Measurements from ENCODE around the gene ANO9. TPM values are rescaled to one million over a fixed set of nuclear protein-coding genes. Genes with fewer than 3 reads are reported as not detected.
A peak's percentile ranks its signal among the peaks of the same experiment; 100 is the strongest.
"Not testable (repeated sequence)": the region's sequence is repeated elsewhere in the genome, so short reads cannot be mapped to it uniquely, and the experiment has no call there.

Gene ANO9
- total RNA-seq, 1 donor from 2014 or later, result 1.3 TPM

DNA sequence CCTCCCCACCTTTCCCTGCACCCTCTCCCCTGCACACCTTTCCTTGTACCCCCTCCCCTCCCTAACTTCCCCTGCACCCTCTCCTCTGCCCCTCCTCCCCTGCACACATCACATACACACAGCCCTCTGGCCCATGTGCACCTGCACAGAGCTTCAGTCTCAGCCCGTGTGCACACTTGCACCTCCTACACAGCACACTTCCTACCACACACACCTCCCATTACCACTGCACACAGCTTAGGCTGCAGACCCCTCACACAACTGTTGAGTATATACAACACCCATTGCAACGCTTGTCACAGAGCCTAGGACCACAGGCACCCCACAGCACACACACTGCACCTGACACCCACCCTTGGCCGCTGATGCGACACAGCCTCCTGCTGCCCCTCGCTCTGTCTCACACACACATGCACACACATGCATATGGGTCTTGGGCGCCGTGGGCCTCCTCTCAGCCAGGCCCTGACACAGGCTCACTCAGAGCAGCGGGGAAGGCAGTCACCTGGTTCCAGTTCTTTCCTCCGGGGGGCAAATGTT is 27.4 kb downstream of the ANO9 start:
- Histone ChIP-seq H3K36me3 (no peaks in the 10 kb centered on the region), H2AFZ (replicated peaks) (no peak overlapping the region), H3K79me2 (ENCODE audit: low read depth) (no peaks in the 10 kb centered on the region), H3K4me1 (peaks cover 5% of the 10 kb centered on the region), H3F3A (ENCODE audit: low read depth) (no peaks in the 10 kb centered on the region), H3K9ac (no peak overlapping the region), H3K9me3 (ENCODE audit: low read depth) (no peaks in the 10 kb centered on the region), H3K27me3 (peaks cover 52% of the 10 kb centered on the region), H3K27ac (no peak overlapping the region), H3K4me3 (no peak overlapping the region), H3K4me2 (no peak overlapping the region), H4K20me1 (ENCODE audit: low read depth) (peaks cover 4% of the 10 kb centered on the region)
- Mint-ChIP-seq H3K36me3 (no peaks in the 10 kb centered on the region), H3K9me3 (peaks cover 2% of the 10 kb centered on the region), H3K4me1 (no peaks in the 10 kb centered on the region), H3K27me3 (ENCODE audit: insufficient read depth, low read depth) (peaks cover 40% of the 10 kb centered on the region), H3K4me3 (peak overlapping the region; percentile 49), H3K27ac (no peak overlapping the region)
- TF ChIP-seq EZH2phosphoT487 (IDR thresholded peaks at IDR 0.05), result no peak
- no peak for TF ChIP-seq EZH2 (IDR thresholded peaks at IDR 0.05)
- TF ChIP-seq CTCF (IDR thresholded peaks at IDR 0.05), result no peak
- DNase-seq (ENCODE audit: low spot score), result no peak

DNA sequence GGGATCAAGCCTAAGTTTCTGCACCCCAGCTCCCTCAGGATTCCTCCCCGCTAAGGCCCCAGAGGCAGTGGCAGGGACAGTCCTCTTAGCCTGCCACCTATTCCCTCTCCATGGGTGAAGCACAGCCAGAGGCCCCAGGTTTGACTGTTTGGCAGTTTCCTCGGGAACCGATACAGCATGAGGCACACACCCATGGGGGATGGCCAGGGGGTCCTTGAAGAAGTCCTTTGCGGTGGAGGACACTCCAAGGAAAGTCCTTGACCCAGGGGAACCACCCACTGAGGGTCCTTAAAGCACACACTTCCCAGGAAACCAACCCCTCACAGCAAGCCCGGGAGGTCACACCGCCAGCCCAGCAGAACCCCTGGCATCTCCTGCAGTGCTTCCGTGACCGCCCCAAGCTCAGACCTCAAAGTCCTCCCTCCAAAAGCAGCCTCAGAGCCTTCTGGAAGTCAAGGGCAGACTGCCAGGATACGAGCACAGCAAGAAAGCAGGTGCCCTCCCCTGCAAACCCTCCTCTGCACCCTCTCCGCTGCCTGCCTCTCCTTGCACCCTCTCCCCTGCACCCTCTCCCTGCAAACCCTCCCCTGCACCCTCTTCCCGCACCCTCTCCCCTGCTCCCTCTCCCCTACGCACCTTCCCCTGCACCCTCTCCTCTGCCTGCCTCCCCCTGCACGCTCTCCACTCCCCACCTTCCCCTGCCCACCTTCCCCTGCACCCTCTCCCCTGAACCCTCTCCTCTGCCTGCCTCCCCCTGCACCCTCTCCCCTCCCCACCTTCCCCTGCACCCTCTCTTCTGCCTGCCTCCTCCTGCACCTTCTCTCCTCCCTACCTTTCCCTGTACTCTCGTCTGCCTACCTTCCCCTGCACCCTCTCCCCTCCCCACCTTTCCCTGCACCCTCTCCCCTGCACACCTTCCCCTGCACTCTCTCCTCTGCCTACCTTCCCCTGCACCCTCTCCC is 28.4 kb downstream of the ANO9 start:
- H3K4me1 ChIP-seq, result peaks cover 5% of the 10 kb centered on the region
- no peaks in the 10 kb centered on the region for H3K36me3 ChIP-seq
- Mint-ChIP-seq H3K4me1 (no peaks in the 10 kb centered on the region), H3K27ac (no peak overlapping the region), H3K4me3 (no peak overlapping the region), H3K36me3 (no peaks in the 10 kb centered on the region), H3K9me3 (no peaks in the 10 kb centered on the region), H3K27me3 (ENCODE audit: insufficient read depth, low read depth) (peaks cover 34% of the 10 kb centered on the region)
- TF ChIP-seq EZH2phosphoT487 (IDR thresholded peaks at IDR 0.05) (no peak), CTCF (IDR thresholded peaks at IDR 0.05) (no peak), EZH2 (IDR thresholded peaks at IDR 0.05) (no peak)
- H3F3A ChIP-seq (ENCODE audit: low read depth), result no peaks in the 10 kb centered on the region
- H2AFZ ChIP-seq (replicated peaks), result no peak overlapping the region
- H3K4me2 ChIP-seq, result no peak overlapping the region
- no peak overlapping the region for H3K4me3 ChIP-seq
- no peak overlapping the region for H3K27ac ChIP-seq
- peaks cover 4% of the 10 kb centered on the region for H4K20me1 ChIP-seq (ENCODE audit: low read depth)
- H3K9me3 ChIP-seq (ENCODE audit: low read depth), result no peaks in the 10 kb centered on the region
- H3K9ac ChIP-seq, result no peak overlapping the region
- no peak for DNase-seq (ENCODE audit: low spot score)
- peaks cover 43% of the 10 kb centered on the region for H3K27me3 ChIP-seq
- no peaks in the 10 kb centered on the region for H3K79me2 ChIP-seq (ENCODE audit: low read depth)

GRCh38 chr11:412641-413119 is 29.1 kb downstream of the ANO9 start:
- Histone ChIP-seq H3F3A (ENCODE audit: low read depth) (peaks cover 2% of the 10 kb centered on the region), H3K27ac (no peak overlapping the region), H3K4me3 (no peak overlapping the region), H4K20me1 (ENCODE audit: low read depth) (peaks cover 2% of the 10 kb centered on the region), H2AFZ (replicated peaks) (no peak overlapping the region), H3K9me3 (ENCODE audit: low read depth) (no peaks in the 10 kb centered on the region), H3K4me2 (no peak overlapping the region), H3K9ac (no peak overlapping the region), H3K4me1 (peaks cover 5% of the 10 kb centered on the region), H3K27me3 (peaks cover 43% of the 10 kb centered on the region), H3K36me3 (no peaks in the 10 kb centered on the region), H3K79me2 (ENCODE audit: low read depth) (no peaks in the 10 kb centered on the region)
- no peak for DNase-seq (ENCODE audit: low spot score)
- Mint-ChIP-seq H3K9me3 (no peaks in the 10 kb centered on the region), H3K36me3 (no peaks in the 10 kb centered on the region), H3K4me3 (no peak overlapping the region), H3K4me1 (no peaks in the 10 kb centered on the region), H3K27ac (no peak overlapping the region), H3K27me3 (ENCODE audit: insufficient read depth, low read depth) (peaks cover 31% of the 10 kb centered on the region)
- TF ChIP-seq EZH2 (IDR thresholded peaks at IDR 0.05), result no peak
- TF ChIP-seq CTCF (IDR thresholded peaks at IDR 0.05), result no peak
- TF ChIP-seq EZH2phosphoT487 (IDR thresholded peaks at IDR 0.05), result no peak

DNA sequence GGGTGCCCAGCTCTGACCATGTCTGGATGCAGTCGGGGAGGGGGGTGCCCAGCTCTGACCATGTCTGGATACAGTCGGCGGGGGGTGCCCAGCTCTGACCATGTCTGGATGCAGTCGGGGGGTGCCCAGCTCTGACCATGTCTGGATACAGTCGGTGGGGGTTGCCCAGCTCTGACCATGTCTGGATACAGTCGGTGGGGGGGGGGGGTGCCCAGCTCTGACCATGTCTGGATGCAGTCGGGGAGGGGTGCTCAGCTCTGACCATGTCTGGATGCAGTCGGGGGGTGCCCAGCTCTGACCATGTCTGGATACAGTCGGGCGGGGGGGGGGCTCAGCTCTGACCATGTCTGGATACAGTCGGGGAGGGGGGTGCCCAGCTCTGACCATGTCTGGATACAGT is 30.3 kb downstream of the ANO9 start:
- not testable (repeated sequence) for H3K27ac Mint-ChIP-seq; H3K36me3 Mint-ChIP-seq; H3K4me1 Mint-ChIP-seq; H3F3A ChIP-seq (ENCODE audit: low read depth); H3K36me3 ChIP-seq; H3K9me3 ChIP-seq (ENCODE audit: low read depth); H3K27ac ChIP-seq; H3K4me2 ChIP-seq; H3K79me2 ChIP-seq (ENCODE audit: low read depth); H3K9ac ChIP-seq; H2AFZ ChIP-seq (replicated peaks); H3K4me3 Mint-ChIP-seq; H4K20me1 ChIP-seq (ENCODE audit: low read depth); H3K4me3 ChIP-seq; H3K9me3 Mint-ChIP-seq; DNase-seq (ENCODE audit: low spot score); H3K4me1 ChIP-seq
- H3K27me3 Mint-ChIP-seq (ENCODE audit: insufficient read depth, low read depth), result peaks cover 29% of the 10 kb centered on the region
- peaks cover 40% of the 10 kb centered on the region for H3K27me3 ChIP-seq

- H3K36me3 ChIP-seq; DNase-seq (ENCODE audit: low spot score); H3K4me1 Mint-ChIP-seq; H3K9me3 ChIP-seq (ENCODE audit: low read depth); H3K79me2 ChIP-seq (ENCODE audit: low read depth); H4K20me1 ChIP-seq (ENCODE audit: low read depth); H3K27ac Mint-ChIP-seq; H3K9me3 Mint-ChIP-seq; H3K4me2 ChIP-seq; H3K4me3 Mint-ChIP-seq; H3F3A ChIP-seq (ENCODE audit: low read depth); H3K27ac ChIP-seq; H2AFZ ChIP-seq (replicated peaks); H3K9ac ChIP-seq; H3K4me3 ChIP-seq; H3K36me3 Mint-ChIP-seq; H3K4me1 ChIP-seq: not testable (repeated sequence)
- peaks cover 24% of the 10 kb centered on the region for H3K27me3 Mint-ChIP-seq (ENCODE audit: insufficient read depth, low read depth)
- peaks cover 33% of the 10 kb centered on the region for H3K27me3 ChIP-seq
Observed at GRCh38 chr11:410711-411110, 31.1 kb downstream of the ANO9 start.
